HEK293T (cell line): ENCODE data around the gene KCNMB4.

Experiments
- BHLHE40 ChIP-seq: fragments of 450-650 bp; IDR thresholded peaks from 2 replicates; pipeline ENCODE4 v1.6.1; 2016; ENCODE audit warnings: mild to moderate bottlenecking, moderate library complexity, borderline replicate concordance
- ELF4 ChIP-seq: fragments of 450-650 bp; IDR thresholded peaks from 2 replicates; pipeline ENCODE4 v1.6.1; 2017; ENCODE audit warnings: antibody characterized with exemption
- FOXM1 ChIP-seq: fragments of 450-650 bp; IDR thresholded peaks from 2 replicates; pipeline ENCODE4 v1.6.1; 2017; ENCODE audit warnings: mild to moderate bottlenecking, borderline replicate concordance
- L3MBTL2 ChIP-seq: fragments of 450-650 bp; conservative IDR thresholded peaks from 2 replicates; pipeline ENCODE4 v1.6.1; 2016; ENCODE audit warnings: mild to moderate bottlenecking
- TARDBP ChIP-seq: fragments of 450-650 bp; IDR thresholded peaks from 2 replicates; pipeline ENCODE4 v1.6.1; 2016

- no peak for TF ChIP-seq BHLHE40
- TF ChIP-seq FOXM1, result no peak
- TF ChIP-seq TARDBP, result no peak
- TF ChIP-seq L3MBTL2, result no peak
- no peak for TF ChIP-seq ELF4
Measured at GRCh38 chr12:70422631-70423030, 56.5 kb downstream of the KCNMB4 start.
